Suppressor macrophage (primary cell): ENCODE results near the gene MIDN.
"Not testable (repeated sequence)": the region's sequence is repeated elsewhere in the genome, so short reads cannot be mapped to it uniquely, and the experiment has no call there.

ENCODE experiments used
- DNase-seq, 4 experiments: peaks; one replicate each; pipeline ENCODE4 v3.0.0-alpha.2; 2020 to 2022

The MIDN gene

DNA sequence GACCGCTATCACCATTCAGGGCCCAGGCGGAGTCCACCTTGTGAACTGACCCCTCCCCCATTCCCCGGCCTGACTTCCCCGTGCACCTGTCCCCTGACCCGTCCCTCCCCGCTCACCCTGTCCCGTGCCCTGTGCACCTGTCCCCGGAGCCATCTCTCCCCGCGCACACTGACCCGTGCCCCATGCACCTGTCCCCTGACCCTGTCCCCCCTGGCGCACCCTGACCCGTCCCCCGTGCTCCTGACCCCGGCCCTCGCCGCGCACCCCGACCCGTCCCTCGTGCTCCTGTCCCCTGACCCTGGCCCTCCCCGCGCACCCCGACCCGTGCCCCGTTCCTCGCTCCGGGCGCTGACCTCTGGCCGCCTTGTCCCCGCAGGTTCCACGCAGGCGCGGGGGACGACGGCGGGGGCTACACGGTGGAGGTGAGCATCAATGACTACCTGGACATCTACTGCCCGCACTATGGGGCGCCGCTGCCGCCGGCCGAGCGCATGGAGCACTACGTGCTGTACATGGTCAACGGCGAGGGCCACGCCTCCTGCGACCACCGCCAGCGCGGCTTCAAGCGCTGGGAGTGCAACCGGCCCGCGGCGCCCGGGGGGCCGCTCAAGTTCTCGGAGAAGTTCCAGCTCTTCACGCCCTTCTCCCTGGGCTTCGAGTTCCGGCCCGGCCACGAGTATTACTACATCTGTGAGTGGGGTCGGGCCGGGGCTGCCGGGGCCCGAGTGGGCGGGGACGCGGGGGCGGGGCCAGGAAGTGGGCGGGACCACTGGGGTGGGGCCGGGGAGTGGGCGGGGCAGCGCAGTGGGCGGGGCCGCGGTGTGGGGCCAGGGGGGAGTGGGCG, 47.0 kb downstream of the MIDN start:
- DNase-seq, result peak in 3 of 4 experiments; percentile 26 to 50 (median 35)

DNA sequence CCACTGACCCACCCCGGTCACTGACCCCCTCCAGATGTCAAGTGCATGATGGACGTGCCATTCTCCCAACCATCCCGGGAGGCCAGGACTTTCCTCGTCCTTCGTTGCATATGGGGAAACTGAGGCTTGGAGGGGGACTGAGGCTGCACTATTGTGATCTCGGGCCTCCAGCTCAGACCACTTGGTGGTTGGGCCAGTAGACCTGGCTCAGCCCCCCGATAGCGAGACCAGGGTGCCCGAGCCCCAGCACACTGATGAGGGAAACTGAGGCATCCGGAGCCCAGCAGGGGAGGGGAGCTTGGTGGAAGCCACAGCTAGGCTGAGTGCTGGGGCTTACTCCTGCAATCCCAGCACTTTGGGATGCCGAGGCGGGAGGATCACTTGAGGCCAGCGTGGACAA, 47.7 kb downstream of the MIDN start:
- DNase-seq, result no peak

DNA sequence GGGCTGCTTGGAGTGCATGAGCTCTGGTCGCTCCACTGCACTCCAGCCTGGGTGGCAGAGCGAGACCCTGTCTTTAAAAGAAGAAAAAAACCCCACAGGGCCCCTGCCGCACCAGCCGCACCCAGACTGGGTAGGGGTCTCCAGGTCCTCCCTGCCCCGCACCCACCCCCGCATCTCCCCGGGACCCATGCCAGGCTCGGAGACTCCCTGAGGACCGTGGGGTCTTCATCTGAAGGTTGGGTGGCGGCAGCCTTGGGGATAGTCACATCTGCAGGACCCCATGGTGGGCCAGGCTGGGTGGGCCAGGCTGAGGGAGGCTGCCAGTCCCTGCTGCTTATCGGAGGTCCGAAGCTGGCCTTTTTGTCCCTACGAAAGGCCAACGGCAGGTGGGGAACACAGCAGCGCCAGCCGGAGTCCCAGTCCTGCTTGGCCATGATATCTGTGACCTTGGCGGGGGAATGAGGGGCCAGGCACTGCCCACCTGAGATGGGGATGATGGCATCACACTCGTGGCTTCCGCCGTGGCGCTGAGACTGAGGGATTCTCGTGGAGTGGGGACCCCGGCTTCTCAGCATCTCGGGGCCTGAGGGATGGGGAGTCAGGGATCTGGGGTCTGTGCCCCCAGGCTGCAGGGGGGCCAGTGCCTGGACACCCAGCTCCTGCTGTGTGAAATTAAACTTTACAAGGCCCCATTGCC, 48.3 kb downstream of the MIDN start:
- DNase-seq, result no peak

DNA sequence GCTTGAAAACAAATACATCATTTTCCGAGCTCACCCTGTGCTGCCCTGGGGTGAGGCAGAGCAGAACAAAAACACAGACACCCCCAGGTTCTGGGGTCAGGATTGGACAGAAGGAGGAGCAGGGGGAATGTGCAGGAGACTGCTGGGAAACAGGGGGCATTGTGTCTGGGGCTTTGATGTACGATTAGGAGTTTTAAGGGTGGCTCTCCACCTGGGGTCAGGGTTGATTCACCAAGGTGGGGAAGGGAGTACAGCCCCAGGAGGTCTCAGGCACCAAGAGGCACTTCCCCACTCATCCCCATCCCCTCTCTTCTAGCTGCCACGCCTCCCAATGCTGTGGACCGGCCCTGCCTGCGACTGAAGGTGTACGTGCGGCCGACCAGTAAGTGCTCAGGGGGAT, 49.9 kb downstream of the MIDN start:
- DNase-seq, result no peak

DNA sequence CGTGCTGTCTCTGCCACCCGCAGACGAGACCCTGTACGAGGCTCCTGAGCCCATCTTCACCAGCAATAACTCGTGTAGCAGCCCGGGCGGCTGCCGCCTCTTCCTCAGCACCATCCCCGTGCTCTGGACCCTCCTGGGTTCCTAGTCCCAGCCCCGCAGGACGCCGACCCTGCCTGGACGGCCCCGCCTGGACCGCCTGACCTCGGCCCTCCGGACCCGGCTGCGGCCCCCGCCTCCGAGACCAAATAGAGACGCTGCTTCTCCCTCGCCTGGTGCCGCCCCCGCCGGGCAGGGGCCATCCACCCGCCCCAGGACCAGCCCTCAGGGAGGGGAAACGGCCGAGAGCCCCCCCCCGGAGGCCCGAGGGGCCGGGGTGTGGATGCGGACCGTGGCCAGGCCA, 51.4 kb downstream of the MIDN start:
- DNase-seq, result no peak

DNA sequence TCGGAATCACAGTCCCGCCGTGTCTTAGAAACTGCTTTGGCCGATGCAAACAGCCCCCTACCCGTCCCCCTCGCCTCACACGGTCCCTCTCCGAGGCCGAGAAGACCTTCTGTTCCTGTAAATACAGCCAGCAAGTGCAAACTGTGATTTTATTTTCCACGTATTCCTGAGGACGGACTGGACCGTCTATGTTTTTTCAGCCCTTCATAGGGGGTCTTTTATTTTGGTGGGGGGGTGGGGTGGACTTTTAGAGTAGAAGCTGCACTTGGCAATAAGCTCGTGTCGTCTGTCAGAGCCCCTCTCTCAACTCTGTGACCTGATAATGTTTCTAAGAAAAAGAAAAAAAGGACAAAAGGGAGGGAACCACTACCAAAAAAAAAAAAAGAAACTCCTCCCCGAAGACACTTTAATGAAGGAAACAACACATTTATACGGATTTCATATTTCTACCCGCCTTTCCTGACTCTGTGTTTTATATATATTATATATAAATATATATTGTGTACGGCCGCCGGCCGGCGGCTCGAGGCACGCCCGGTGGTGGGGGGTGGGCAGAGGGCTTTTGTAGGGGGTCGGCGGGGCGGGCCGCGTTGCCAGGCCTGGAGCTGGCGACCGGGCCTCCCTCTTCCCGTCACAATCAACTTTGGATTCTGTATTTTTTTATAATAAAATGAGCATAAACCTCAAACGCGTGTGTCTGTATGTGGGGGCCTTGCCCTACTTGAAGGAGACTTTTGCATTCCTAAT, 52.5 kb downstream of the MIDN start:
- no peak for DNase-seq

DNA sequence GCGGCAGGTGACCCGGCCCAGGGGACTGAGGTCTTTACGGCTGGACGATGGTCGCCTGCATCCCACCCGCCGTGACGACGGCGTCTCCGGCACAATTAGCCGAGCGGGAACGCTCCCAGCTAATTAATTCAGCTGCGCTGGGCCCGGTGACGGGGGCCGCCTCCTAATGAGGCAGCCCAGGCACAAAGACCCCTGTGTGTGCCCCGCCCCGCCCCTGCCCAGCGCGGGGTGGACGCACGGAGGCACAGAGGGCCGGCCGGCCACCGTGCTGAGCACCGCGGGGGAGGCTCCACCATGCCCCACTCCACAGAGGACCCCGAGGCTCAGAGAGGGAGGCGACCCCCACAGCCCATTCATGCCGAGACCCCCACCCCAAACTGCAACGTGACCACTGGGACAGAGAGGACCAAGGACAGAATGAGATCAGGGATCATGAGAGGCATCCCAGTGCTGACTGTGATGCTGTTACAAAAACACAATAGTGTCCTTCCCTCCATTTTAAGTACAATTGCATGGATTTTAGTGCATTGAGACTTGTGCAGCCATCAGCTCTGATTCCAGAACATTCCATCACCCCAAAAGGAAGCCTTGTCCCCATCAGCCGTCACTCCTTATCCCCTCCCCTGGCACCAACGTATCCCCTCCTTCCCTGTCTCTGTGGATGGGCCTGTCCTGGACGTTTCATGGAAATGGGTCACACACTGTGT, 54.3 kb downstream of the MIDN start:
- DNase-seq, result no peak

DNA sequence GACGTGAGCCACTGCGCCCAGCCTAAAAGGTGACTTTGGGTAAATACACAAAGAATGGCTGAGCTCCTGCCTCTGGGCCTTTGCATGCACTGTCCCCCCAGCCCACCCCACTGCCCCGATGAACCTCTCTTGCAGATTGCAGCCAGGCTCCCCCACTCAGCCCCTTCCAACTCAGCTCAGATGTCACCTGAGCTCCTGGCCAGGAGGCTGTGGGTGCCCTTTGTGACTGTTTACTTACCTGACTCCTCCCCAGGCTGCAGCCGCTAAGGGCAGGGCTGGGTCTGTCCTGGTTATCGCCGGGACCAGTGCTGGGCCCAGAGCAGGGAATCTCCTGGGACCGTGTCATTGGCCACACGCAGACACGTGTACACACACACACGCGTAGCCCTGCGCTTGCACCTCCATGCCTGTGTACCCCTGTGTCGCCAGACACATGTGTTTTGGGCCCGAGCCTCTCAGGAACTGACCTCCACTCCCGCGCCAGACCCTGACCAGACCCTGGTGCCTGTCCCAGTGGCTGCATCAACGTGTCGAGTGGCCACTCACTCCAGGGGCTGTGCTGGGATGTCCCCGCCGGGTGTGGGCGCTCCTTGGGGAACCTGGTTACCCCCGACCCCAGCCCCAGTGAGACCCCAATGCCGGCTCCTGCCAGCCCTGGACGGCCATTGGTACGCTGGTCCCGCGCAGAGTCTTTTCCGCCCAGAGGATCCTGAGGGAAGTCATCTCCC, 56.0 kb downstream of the MIDN start:
- no peak for DNase-seq

DNA sequence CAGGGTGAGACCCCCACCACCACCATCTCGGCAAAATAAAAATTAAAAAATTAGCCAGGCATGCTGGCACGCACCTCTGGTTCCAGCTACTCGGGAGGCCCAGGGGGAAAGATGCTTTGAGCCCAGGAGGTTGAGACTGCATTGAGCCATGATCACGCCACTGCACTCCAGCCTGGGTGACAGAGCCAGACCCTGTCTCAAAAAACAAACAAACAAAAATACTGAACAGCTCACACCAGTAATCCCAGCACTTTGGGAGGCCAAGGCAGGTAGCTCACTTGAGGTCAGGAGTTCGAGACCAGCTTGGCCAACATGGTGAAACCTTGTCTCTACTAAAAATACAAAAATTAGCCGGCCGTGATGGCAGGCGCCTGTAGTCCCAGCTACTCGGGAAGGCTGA, 57.0 kb downstream of the MIDN start:
- DNase-seq, result not testable (repeated sequence)

DNA sequence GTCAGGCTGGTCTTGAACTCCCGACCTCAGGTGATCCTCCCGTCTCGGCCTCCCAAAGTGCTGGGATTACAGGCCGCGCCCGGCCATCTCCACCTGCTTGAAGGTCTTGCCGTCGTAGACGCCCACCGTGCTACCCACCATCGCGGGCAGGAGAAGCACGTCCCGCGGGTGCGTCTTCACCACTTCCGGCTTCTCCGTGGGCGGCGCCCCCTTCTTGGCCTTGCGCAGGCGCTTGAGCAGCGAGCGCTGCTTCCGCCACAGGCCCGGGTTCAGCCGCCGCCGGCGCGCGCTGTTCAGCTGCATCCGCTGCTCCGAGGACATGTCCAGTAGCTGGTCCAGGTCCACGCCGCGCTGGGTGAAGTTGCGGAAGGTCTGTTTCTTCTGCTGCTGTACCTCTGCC, 58.9 kb downstream of the MIDN start:
- no peak for DNase-seq

DNA sequence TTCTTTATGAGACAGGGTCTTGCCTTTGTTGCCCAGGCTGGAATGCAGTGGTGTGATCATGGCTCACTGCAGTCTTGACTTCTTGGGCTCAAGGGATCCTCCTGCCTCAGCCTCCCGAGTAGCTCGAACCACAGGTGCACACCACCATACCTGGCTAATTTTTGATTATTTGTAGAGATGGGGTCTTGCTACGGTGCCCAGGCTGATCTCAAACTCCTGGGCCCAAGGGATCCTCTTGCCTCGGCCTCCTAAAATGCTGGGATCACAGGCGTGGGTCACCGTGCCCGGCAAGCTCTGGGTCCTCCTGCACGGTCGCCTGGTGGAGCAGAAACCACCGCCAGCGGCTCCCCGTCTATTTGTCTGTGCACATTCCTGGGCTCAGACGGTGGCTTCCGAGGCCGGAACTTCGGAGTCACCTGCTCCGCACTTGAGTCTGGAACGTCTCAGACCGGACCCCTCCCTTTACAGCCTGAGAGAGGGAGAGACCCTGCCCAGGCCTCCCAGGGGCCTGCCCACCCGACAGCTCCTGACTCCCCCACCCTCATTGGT, 59.4 kb downstream of the MIDN start:
- no peak for DNase-seq

DNA sequence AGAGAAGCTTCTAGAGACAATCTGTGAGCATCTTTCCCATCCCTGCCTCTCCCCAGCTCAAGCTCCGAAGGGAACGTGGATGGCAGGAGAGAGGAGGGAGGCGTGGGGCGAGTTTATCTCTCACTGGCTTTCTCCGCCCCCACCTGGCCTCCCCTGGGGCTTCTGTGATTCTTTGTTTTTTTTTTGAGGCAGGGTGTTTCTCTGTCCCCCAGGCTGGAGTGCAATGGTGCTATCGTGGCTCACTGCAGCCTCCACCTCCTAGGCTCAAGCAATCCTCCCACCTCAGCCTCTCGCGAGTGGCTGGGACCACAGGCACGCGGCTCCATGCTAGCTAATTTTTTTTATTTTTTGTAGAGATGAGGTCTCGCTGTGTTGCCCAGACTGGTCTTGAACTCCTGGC, 60.3 kb downstream of the MIDN start:
- DNase-seq, result no peak
